ENCODE measurements around the gene C11orf42.

Gene C11orf42

DNA sequence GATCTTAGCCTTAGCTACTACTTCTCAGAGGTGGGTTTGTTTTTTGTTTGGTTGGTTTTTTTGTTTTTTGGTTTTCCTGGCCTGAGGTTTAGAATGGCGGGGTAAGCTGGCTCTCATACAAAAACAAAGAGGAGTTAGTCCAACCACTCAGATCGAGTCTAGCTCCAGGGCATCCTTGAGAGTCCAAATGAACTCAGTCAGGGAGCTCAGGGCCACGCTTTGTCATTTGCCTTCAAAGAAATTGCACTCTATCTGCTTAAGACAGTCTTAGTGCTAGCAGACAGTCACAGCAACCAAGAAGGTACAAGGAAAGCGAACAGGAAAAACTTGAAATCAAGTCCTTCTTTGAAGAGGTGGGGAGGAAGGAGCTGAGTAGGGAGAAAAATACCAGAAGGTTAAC, 11.1 kb downstream of the C11orf42 start:
- TF ChIP-seq CTCF (IDR thresholded peaks at IDR 0.05; ENCODE audit: poor library complexity, severe bottlenecking), result no peak
- no peak for DNase-seq (ENCODE audit: low spot score)
- H3K36me3 ChIP-seq (ENCODE audit: low read depth), result peaks cover 55% of the 10 kb centered on the region

GRCh38 chr11:6217722-6218121, 12.4 kb downstream of the C11orf42 start:
- no peak for TF ChIP-seq CTCF (IDR thresholded peaks at IDR 0.05; ENCODE audit: poor library complexity, severe bottlenecking)
- ATAC-seq (ENCODE audit: low read depth) (no peak), DNase-seq (ENCODE audit: low spot score) (peak; percentile 55)
- H3K4me1 ChIP-seq (ENCODE audit: insufficient read depth, poor library complexity, severe bottlenecking), result peaks cover 6% of the 10 kb centered on the region
- H3K9me3 ChIP-seq (ENCODE audit: severe bottlenecking), result no peaks in the 10 kb centered on the region
- H3K4me3 ChIP-seq (ENCODE audit: severe bottlenecking), result no peak overlapping the region
- peaks cover 53% of the 10 kb centered on the region for H3K36me3 ChIP-seq (ENCODE audit: low read depth)
- no peaks in the 10 kb centered on the region for H3K27me3 ChIP-seq (ENCODE audit: insufficient read depth, poor library complexity, severe bottlenecking)
- no peak overlapping the region for H3K27ac ChIP-seq (ENCODE audit: poor library complexity, severe bottlenecking)

More for the DNA sequence above, 11.1 kb downstream of the C11orf42 start:
- no peak for ATAC-seq (ENCODE audit: low read depth)
- H3K9me3 ChIP-seq (ENCODE audit: severe bottlenecking), result no peaks in the 10 kb centered on the region
- H3K4me1 ChIP-seq (ENCODE audit: insufficient read depth, poor library complexity, severe bottlenecking), result peaks cover 6% of the 10 kb centered on the region
- no peak overlapping the region for H3K4me3 ChIP-seq (ENCODE audit: severe bottlenecking)
- H3K27ac ChIP-seq (ENCODE audit: poor library complexity, severe bottlenecking), result no peak overlapping the region
- no peaks in the 10 kb centered on the region for H3K27me3 ChIP-seq (ENCODE audit: insufficient read depth, poor library complexity, severe bottlenecking)

DNA sequence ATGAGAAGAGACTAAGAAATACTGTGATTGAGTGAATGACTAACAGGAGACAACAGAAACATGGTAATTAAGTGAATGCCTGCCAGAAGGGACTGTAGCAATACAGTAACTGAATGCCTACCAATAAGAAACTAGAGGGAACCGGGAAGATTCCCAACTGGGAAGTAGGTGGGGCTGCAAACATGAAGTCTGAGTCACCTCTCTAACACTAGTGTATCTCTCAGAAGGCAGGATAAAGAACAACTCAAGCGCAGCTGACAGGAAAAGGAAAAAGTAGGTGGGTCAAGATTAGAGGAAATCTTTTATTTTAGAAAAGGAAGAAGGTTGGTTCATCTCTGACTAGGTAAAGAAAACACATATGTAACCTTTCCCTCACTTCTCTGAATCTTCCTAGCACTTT, 14.0 kb downstream of the C11orf42 start:
- Histone ChIP-seq H3K36me3 (ENCODE audit: low read depth) (peaks cover 55% of the 10 kb centered on the region), H3K4me1 (ENCODE audit: insufficient read depth, poor library complexity, severe bottlenecking) (peaks cover 6% of the 10 kb centered on the region), H3K9me3 (ENCODE audit: severe bottlenecking) (no peaks in the 10 kb centered on the region), H3K27me3 (ENCODE audit: insufficient read depth, poor library complexity, severe bottlenecking) (no peaks in the 10 kb centered on the region), H3K4me3 (ENCODE audit: severe bottlenecking) (no peak overlapping the region), H3K27ac (ENCODE audit: poor library complexity, severe bottlenecking) (peak overlapping the region; percentile 42)
- DNase-seq (ENCODE audit: low spot score), result no peak
- TF ChIP-seq CTCF (IDR thresholded peaks at IDR 0.05; ENCODE audit: poor library complexity, severe bottlenecking), result no peak
- ATAC-seq (ENCODE audit: low read depth), result peak; percentile 99

GRCh38 chr11:6223854-6224253, 18.5 kb downstream of the C11orf42 start:
- no peak overlapping the region for H3K27ac ChIP-seq (ENCODE audit: poor library complexity, severe bottlenecking)
- peaks cover 21% of the 10 kb centered on the region for H3K36me3 ChIP-seq (ENCODE audit: low read depth)
- ATAC-seq (ENCODE audit: low read depth) (no peak), DNase-seq (ENCODE audit: low spot score) (no peak)
- no peaks in the 10 kb centered on the region for H3K9me3 ChIP-seq (ENCODE audit: severe bottlenecking)
- H3K4me1 ChIP-seq (ENCODE audit: insufficient read depth, poor library complexity, severe bottlenecking), result peaks cover 6% of the 10 kb centered on the region
- no peak overlapping the region for H3K4me3 ChIP-seq (ENCODE audit: severe bottlenecking)
- no peak for TF ChIP-seq CTCF (IDR thresholded peaks at IDR 0.05; ENCODE audit: poor library complexity, severe bottlenecking)
- H3K27me3 ChIP-seq (ENCODE audit: insufficient read depth, poor library complexity, severe bottlenecking), result no peaks in the 10 kb centered on the region

GRCh38 chr11:6224421-6224820, 19.1 kb downstream of the C11orf42 start:
- Histone ChIP-seq H3K36me3 (ENCODE audit: low read depth) (peaks cover 19% of the 10 kb centered on the region), H3K4me3 (ENCODE audit: severe bottlenecking) (no peak overlapping the region), H3K9me3 (ENCODE audit: severe bottlenecking) (no peaks in the 10 kb centered on the region), H3K27me3 (ENCODE audit: insufficient read depth, poor library complexity, severe bottlenecking) (no peaks in the 10 kb centered on the region), H3K27ac (ENCODE audit: poor library complexity, severe bottlenecking) (no peak overlapping the region), H3K4me1 (ENCODE audit: insufficient read depth, poor library complexity, severe bottlenecking) (peaks cover 6% of the 10 kb centered on the region)
- no peak for TF ChIP-seq CTCF (IDR thresholded peaks at IDR 0.05; ENCODE audit: poor library complexity, severe bottlenecking)
- DNase-seq (ENCODE audit: low spot score), result no peak
- no peak for ATAC-seq (ENCODE audit: low read depth)
